PC-3 (cell line): ENCODE data around the gene PRDM13.

ENCODE experiments used
- EZH2 ChIP-seq: fragments of 300-600 bp; sonication (generic); IDR thresholded peaks from one replicate; pipeline ENCODE4 v1.6.1; 2017; ENCODE audit warnings: antibody characterized with exemption, mild to moderate bottlenecking, low read length; ENCODE audit not compliant: unreplicated experiment
- TF ChIP-seq, protein P1 (sequence below): fragments of 300-600 bp; sonication (generic); conservative IDR thresholded peaks from 2 replicates; pipeline ENCODE4 v1.5.1; 2017; ENCODE audit warnings: antibody characterized with exemption, low read depth, mild to moderate bottlenecking, low read length

DNA sequence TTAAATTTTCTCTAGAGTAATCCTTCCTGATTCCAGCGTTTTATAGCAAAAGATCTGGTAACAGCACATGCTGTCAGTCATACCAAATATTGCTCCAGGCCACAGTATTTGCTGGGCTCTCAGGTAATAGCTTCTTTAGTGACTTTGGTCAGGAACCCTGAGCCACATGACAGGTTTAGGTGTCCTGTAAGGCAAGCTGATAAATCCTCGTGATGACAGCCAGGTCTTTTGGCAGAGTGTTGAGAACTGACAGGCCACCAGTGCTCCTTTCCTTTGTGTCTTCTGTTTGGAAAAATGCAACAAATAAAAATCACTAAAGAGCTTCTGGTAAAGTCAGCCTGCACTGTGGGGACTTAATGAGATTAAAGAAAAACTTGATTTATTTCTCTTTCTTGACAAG is 34.6 kb downstream of the PRDM13 start:
- no peak for TF ChIP-seq EZH2
- TF ChIP-seq, protein P1, sequence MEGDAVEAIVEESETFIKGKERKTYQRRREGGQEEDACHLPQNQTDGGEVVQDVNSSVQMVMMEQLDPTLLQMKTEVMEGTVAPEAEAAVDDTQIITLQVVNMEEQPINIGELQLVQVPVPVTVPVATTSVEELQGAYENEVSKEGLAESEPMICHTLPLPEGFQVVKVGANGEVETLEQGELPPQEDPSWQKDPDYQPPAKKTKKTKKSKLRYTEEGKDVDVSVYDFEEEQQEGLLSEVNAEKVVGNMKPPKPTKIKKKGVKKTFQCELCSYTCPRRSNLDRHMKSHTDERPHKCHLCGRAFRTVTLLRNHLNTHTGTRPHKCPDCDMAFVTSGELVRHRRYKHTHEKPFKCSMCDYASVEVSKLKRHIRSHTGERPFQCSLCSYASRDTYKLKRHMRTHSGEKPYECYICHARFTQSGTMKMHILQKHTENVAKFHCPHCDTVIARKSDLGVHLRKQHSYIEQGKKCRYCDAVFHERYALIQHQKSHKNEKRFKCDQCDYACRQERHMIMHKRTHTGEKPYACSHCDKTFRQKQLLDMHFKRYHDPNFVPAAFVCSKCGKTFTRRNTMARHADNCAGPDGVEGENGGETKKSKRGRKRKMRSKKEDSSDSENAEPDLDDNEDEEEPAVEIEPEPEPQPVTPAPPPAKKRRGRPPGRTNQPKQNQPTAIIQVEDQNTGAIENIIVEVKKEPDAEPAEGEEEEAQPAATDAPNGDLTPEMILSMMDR, result no peak
